Activated CD4-positive, CD25-positive, alpha-beta regulatory T cell treated with anti-CD3 and anti-CD28 coated beads, Interleukin-2, amount 50 U/mL, for 24 hours (primary cell): ENCODE measurements around the gene OR2Y1.
"Not testable (repeated sequence)": the region's sequence is repeated elsewhere in the genome, so short reads cannot be mapped to it uniquely, and the experiment has no call there.

Source experiments
- ATAC-seq, 2 donors: fragments of 150-1000 bp; cut with Tn5 transposase; one replicate each; pipeline ENCODE4 v1.10.0; 2021; ENCODE audit warnings: mild to moderate bottlenecking in 1 of 2, moderate library complexity in 1 of 2

The OR2Y1 gene, protein sequence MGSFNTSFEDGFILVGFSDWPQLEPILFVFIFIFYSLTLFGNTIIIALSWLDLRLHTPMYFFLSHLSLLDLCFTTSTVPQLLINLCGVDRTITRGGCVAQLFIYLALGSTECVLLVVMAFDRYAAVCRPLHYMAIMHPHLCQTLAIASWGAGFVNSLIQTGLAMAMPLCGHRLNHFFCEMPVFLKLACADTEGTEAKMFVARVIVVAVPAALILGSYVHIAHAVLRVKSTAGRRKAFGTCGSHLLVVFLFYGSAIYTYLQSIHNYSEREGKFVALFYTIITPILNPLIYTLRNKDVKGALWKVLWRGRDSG

DNA sequence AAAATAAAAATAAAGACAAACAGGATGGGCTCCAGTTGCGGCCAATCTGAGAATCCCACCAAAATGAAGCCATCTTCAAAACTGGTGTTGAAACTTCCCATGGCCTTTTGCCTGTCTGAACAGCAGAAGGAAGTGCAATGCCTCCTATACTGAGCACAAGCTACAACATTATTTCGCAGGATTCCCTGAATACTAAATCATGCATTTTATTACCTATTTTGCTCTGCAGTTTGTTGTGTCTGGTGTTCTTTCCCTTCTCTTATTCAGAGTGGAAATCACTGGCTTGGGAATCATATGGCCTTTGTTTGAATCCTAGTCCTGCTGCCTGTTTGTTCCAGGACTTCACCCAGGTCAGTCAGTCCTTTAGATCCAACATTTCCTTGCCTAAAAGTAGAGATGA is at the start of gene OR2Y1:
TSS of gene OR2Y1 (minus strand) at position 101 of the 400 bp plus-strand sequence. CDS start at position 101, 0 bp downstream.
- ATAC-seq, result no peak

DNA sequence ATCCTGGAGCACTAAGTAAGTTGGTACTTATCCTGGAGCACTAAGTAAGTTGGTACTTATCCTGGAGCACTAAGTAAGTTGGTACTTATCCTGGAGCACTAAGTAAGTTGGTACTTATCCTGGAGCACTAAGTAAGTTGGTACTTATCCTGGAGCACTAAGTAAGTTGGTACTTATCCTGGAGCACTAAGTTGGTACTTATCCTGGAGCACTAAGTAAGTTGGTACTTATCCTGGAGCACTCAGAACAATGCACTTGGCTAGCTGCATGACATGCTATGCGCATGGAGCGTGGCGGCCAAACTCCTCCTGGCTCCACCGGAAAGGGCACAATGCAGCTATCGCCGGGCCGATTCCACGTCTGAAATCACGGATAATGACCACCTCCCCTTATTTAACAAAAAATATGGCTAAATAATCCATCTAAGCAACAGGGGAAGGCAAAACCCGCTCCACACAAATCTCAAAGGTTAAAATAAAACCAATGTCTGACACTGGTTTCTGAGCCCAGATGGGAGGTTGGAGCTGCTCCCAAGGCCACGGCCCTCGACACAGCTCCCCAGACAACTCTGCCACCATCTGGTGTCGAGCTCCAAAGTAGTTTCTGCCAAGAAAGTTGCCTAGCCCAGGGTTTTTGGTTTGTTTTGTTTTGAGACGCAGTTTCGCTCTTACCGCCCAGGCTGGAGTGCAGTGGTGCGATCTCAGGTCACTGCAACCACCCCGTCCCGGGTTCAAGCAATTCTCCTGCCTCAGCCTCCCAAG is 49.0 kb upstream of the OR2Y1 start:
- ATAC-seq, result not testable (repeated sequence)

DNA sequence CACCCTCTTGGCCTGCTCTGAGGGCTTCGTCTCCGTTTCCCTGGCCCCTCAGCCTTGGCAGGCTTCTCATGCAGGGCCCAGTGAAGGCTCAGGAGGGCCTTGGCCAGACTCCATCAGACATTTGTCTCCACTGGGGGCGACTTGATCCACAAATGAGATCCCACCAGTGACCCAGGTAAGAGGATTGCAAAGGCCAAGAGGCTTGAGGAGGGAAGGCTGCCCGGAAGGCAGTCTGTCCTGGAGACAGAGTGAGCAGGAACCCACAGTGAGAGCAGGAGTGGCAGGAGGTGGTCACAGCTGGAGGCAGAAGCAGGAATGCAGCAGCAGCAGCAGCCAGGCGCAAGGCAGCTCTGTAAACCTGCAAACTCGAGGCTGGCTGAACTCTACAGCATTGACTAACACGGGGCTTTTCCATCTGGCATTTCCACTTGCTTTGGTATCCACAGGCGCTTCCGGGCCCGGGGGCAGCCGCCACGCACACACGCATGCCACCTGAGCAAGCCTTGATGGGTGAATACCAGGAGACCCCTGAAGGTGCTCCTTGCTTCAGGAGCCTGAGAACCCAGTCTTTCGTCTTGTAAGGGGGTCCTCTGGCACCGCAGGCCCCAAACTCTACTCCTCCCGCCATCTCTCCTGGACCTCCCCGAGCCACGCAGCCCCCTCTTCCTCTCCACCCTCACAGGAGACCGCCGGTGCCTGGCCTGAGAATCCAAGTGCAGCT is 48.0 kb upstream of the OR2Y1 start:
- ATAC-seq, result no peak

DNA sequence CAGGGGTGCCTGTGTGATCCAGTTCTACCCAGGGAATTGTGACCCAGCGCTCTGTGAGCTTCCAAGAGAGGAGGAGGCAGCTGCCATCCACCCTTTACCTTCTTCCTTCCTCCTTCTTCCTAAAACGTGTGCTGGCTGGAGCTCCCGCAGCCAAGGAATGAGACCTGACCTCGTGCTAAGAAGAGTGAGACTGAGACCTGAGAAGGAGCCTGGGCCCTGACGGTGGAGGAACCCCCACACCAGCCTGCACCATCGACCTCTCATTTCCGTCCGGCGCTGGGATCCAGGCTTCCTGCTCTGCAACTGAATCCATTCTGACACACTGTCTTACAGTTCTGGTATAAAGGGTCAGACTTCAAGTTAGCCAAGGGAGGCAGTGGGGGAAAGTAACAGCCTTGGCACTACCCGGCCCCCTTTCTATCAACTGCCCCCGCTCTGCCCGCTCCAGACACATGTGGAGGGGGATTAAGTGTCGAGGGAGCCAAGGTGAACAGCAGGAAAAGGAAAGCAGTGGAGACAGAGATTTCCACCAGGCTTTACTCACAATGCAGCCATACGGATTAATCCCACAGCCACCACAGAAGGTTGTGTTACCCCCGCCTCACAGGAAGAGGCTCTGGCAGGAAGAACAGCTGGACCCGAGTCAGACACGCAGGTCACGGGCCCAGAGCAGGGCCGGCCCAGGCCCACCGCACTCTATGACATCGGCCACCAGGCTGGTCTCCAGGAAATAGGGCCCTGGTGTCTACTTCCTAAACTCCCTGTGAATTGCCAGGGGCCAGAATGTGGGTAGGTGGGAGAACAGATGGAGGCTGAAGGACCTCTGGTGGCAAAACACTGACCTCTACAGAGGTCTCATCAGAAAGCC is 46.9 kb upstream of the OR2Y1 start:
- ATAC-seq, result no peak

DNA sequence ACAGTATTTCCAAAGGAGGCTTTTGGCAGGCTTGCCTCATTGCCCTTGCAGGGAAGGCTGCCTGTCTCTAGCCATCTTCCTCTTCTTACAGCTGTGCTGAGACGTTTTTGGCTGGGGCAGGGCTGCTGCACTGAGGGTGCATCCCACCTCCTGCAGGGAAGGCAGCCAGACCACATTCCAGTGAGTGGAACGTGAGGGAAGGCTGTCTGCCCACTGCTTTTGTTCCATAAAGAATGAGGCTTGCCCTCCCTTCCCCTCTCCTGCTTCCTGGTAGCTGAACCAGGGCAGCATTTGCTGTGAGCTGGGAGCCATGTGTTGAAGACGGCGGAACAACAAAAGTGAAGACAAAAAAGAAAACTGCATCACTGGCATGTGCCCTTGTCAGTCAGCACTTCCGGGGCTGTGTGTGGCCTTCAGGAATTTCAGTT is 46.0 kb upstream of the OR2Y1 start:
- no peak for ATAC-seq

DNA sequence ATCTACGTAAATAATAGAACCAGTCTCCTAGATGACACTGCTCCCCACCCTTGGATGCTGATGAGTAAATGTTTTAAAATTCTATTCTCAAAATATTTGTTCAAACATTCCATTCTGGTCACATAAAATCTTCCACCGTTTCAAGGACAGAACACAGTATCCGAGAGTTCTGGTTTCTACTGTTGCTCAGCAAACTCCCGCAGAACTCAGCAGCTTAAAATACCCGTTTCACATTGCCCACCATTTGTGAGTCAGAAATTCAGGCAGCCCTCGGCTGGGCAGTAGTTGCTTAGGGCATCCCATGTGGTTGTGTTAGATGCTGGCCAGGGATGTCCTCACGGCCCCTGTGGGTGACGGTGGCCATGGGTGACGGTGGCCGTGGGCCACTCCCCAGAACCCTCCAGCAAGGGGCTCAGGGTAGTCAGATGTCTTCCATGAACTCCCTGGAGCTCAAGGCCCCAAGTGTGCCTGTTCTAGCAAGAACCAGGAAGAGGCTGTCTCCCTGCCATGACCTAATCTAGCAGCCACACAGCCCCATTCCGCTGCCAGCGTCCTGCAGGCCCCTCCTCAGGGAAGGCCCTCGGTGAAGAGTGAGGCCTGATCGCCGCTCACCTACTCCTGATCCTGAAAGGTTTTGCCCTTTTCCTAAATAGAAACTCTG is 45.4 kb upstream of the OR2Y1 start:
- ATAC-seq, result no peak

DNA sequence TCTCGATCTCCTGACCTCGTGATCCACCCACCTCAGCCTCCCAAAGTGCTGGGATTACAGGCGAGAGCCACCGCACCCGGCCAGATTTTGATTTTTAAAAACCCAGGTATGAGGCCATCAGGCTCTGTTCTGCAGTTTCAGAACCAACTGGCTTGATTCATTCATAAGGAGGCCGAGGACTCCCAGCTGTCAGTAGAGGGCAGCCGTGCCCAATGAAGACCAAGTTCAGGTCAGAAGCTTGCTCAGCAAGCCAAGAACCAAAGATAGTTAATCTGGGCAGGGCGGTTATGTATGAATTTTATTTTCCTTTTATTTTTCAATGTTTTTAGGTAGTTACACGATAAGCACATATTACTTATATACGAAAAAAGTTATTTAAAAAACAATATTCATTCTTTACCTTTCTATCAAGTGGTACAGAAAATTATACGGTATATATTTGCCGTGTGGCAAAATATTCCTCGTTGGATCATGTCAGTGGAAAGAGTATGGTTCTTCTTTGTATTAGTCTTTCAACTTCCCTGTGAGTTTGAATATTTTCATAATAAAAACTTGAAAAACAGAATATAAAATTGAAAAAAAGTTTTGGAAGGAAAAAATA is 44.7 kb upstream of the OR2Y1 start:
- ATAC-seq, result peak; percentile 72 to 82

DNA sequence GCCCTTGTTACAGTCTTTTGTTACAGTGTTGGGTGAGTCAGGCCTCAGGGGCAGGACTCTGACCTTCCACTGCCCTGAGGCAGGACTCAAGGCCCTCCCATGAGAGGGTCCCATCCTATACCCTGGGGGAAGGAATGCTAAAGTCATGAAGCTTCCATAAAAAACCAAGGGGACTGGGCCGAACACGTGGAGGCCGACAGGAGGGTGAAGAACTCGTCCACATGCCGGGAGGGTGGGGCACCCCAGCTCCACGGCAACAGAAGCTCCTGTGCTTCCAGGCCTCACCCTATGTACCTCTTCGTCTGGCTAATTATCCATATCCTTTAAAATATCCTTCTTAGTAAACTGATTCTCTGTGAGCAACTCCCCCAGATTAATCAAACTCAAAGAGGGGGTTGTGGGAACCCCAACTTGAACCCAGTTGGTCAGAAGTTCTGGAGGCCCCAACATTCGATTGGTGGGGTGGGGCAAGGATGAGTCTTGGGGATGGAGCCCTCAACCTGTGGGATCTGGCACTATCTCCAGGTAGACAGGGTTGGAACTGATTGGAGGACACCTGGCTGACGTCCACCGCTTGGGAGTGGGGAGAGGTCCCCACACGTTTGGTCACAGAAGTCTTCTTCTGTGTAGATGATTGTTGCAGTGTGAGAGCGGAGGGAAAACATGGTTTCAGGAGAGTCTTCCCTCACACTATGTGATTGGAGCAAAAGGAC is 43.6 kb upstream of the OR2Y1 start:
- no peak for ATAC-seq

DNA sequence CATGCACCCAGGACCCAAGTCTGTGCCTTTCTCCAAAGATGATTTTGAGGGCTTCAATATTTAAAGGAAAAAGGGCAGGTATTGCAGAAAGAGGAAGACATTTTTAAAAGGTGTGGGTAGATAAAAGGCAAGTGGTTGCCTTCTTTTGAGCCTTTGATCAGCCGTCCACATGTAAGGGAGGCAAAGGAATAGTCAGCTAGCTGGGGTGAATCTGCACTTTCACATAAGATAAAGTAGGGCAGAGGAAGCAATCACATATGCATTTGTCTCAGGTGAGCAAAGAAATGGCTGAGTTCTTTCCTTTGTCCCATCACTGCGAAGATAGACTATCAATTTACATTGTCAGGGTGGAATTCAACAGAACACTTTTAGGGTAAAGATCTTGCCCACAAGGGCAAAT is 42.9 kb upstream of the OR2Y1 start:
- ATAC-seq, result no peak

DNA sequence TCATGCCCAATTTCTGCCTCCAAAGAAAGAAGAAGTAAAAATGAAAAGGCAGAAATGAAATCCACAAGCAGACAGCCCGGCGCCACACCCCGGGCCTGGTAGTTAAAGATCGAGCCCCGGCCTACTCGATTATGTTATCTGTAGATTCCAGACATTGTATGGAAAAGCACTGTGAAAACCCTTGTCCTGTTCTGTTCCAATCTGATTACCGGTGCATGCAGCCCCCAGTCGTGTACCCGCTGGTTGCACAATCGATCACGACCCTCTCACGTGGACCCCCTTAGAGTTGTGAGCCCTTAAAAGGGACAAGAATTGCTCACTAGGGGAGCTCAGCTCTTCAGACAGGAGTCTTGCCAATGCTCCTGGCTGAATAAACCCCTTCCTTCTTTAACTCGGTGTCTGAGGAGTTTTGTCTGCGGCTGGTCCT is 42.1 kb upstream of the OR2Y1 start:
- ATAC-seq, result not testable (repeated sequence)

DNA sequence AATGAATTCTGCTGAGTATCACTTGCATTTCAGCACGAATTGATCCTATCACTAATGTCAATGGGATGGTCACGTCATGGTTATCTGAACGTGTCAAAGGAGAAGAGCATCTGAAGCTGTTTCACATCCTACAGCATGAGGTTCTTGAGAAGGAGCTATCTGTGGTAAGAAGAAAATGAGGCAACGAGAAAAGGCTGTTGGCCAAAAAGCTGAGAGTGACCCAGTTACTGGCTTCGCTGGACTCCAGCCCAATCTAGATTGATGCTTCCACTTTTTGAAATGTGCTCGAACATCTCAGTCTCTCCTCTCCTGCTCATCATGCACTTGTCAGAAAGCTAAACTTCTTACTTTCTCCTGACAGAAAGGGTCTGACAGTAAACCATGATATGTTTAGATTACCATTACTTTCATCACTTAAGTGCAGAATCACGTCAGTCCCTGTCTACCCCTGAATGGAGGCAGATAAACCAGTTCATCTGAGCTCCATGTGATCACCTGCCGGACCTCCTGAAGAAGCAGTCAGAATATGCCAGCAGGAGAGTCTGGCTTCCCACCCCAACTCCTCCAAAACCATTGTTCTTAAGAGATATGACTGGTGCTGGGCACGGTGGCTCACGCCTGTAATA is 40.2 kb upstream of the OR2Y1 start:
- ATAC-seq, result no peak

DNA sequence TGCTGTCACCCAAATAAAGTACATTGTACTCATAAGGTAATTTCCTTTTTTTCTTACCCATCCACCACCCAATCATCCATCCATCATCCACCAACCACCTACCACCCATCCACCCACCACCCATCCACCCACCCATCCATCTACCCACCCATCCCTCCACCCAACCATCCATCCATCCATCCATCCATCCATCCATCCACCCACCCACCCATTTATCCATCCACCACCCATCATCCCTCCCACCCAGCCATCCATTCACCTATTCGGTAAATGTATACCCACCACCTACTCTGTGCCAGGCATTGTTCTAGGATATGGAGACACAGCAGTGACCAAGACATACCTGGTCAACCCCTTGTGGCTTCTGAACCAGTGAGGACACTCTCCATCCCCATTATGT is 37.6 kb upstream of the OR2Y1 start:
- ATAC-seq, result no peak

DNA sequence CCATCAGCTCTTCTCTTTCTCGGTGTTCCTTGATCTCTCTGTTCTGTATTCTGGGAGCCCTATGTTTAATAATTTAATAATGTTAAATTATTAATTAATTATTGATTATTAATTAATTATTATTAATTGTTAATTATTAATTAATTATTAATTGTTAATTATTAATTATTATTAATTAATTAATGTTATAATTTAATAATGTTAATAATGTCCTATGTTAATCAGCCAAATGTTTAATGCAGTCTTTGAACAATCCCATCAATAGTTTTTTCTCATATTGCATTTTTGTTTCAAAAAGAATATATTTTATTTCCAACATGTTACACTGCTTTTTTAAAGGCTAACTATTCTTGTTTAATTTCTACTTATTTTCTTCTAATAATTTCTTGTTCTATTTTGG is 36.5 kb upstream of the OR2Y1 start:
- ATAC-seq, result no peak

DNA sequence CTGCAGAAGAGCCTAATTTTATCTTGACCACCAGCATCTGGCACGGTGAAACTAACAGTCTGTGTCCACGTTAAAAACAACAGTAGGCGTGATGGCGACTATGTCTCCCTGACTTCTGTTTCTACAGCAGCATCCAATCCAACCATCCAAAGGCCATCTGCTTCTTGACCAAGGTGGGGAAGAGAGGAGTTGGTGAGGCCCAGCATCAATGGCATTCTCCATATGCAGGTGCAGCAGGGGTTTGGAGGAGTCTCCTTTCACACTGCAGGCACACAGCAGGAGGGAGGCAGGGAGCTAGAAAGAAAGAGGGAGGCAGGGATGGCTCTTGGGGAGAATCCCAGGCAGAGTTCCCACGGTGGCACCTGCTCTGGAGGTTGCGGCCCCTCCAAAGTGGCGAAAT is 35.8 kb upstream of the OR2Y1 start:
- ATAC-seq, result no peak

DNA sequence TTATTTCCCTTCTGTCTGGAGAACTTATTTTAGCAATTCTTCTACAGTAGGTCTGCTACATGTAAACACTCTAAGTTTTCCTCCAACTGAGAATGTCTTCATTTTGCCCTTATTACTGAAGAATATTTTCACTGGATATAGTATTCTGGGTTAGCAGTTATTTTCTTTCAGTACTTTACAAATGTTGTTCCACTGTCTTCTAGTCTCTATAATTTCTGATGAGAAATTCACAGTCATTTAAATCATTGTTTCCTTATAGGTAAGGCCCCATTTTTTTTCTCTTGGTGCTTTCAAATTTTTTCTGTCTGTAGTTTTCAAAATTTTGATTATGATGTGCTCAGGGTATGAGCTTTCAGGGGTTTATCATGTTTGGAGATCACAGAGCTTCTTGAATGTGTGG is 32.0 kb upstream of the OR2Y1 start:
- ATAC-seq, result no peak

DNA sequence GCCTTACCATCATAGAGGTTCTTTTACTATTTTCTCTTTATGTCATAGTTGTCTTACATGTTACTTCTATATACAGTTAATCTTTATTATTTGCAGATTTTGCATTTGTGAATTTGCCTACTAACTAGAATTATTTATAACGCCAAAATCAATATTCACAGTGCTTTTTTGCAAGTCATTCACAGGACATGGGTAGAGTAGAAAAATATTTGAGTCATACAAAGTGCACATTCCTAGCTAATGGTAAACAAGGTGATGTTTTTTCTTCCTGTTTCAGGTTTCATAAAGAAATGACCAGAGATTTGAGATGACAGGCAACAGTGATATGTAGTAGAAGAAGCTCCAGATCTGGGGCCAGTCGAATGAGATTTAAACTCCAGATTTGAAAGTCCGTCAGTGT is 30.0 kb upstream of the OR2Y1 start:
- no peak for ATAC-seq

DNA sequence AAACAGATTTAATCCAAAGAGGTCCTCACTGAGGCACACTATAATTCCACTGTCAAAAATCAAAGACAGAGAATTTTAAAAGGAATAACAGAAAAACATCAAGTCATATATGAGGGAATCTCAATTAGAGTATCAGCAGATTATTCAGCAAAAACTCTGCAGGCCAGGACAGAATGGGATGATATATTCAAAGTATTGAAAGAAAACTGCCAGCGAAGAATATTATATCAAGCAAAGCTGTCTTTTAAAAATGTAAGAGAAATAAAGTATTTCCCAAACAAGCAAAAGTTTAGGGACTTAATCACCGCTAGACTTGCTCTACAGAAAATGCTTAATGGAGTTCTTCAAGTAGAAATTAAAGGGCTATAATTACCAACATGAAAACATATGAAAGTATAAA is 15.7 kb upstream of the OR2Y1 start:
- no peak for ATAC-seq

DNA sequence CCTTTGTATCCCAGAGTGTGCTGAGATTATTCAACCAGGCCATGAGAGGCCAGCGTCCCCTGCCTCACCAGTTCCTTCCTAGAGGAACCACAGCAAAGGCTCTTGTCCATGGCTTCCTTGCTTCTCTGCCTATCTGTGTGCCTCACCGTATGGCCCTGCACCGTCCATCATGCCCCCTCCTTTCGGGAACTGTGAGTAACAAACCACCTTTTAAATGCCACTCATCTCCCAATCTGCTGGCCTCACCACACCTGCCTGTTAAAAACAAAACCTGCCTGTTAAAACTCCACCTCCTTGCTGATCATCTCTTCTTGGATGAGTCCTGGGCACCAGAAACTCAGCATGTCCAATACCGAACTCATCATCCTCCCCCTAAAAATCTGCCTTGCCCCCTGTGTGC is 4.4 kb upstream of the OR2Y1 start:
- ATAC-seq, result no peak

DNA sequence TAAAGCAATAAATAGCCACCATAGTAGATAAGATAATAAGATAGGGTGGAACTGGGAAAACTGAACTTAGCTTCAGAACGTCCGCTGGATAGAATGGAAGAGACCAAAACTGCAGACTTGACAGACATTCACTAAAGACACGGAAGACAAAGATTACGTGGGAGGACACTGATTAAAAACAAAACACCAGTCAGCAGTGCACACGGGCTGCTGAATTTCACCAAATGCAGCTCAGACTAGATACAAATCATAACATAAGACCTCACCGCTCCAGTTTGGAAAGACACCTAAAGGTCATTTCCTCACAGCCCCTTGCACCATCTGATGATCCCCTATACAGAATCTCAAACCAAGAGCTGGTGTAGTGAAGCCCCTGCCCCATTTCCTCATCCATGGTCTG is 2.9 kb upstream of the OR2Y1 start:
- ATAC-seq, result no peak

DNA sequence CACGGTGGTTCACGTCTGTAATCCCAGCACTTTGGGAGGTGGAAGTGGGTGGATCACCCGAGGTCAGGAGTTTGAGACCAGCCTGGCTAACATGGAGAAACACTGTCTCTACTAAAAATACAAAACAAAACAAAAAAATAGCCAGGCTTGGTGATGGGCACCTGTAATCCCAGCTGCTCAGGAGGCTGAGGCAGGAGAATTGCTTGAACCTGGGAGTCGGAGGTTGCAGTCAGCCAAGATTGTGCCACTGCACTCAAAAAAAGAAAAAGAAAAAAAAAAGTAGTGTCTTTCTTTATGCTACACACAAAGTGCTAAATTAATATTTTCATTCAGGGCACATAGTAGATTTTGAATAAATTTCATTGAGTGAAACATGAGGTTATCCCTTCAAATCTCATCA is 1.1 kb upstream of the OR2Y1 start:
- ATAC-seq, result not testable (repeated sequence)

DNA sequence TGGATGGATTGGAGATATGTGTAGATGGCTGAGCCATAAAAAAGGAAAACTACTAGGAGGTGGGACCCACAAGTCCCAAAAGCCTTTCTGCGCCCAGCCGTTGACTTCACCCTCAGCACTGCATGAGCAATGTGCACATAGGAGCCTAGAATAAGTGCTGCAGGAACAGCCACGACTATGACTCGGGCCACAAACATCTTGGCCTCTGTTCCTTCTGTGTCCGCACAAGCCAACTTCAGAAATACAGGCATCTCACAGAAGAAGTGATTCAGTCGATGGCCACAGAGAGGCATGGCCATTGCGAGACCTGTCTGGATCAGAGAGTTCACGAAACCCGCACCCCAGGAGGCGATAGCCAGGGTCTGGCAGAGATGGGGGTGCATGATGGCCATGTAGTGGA is 587 bp downstream of the OR2Y1 start:
- ATAC-seq, result no peak
